GM18505 (cell line): Measurements from ENCODE around the gene MSX1.
"Not testable (repeated sequence)": the region's sequence is repeated elsewhere in the genome, so short reads cannot be mapped to it uniquely, and the experiment has no call there.

Experiments
- ATAC-seq: cut with Tn5 transposase; IDR thresholded peaks from one replicate; pipeline ENCODE4 v1.9.1; 2021; ENCODE audit not compliant: unreplicated experiment
- POLR2A ChIP-seq: IDR thresholded peaks from 4 replicates; pipeline ENCODE4 v1.6.1; 2011; ENCODE audit warnings: borderline replicate concordance; ENCODE audit not compliant: insufficient read depth, insufficient read length; ENCODE audit errors: extremely low read depth

Gene MSX1

DNA sequence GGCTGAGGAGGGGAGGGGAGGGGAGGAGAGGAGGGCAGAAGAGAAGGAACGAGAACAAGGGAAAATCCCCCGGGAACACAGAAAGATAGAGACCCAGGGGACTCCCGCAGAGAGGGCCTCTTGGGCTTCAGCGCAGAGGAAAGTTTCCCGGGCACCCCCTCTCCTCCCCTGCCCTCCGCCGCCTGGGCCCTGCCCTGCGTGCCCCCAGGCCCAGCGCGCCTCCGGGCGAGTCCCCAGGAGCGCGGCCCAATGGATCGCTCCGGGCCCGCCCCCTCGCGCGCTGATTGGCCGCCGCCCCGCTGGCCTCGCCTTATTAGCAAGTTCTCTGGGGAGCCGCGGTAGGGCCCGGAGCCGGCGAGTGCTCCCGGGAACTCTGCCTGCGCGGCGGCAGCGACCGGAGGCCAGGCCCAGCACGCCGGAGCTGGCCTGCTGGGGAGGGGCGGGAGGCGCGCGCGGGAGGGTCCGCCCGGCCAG is at the start of gene MSX1:
Gene MSX1, plus strand, starts transcription at position 341 of the 474 bp plus-strand sequence. CDS start 235 bp downstream, outside the sequence.
- ATAC-seq = peak; percentile 86
- no peak for TF ChIP-seq POLR2A

DNA sequence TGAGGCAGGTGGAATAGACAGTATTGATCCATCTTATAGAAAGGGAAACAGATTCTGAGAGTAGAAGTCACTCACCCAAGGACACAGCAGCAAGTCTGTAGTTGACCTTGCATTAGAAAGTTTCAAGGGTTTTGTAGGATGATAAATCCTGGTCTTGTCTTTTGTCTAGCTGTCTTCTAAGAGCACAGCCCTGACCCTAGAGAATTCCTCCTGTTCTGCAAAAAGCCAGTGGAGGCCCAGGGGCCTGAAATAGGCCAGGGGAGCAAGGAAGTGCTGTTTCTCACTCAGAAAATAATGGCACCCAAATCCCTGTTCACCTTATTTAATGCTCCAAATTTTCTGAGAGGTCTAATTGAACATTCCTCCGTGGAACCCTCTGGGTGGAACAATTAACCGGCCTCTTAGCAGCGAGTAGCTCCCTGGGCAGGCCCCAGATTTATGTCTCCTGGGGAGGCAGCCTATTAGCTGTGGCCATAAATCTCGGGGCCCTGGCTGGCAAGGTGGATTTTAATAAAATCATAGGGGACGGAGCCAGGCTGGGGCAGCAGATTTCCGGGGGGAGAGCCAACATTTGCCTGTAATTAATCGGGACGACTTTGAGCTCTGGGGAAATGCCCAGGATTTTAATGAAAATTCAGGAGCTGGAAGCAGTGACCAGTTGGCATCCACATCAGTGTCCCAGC is 49.2 kb upstream of the MSX1 start:
- ATAC-seq = no peak

DNA sequence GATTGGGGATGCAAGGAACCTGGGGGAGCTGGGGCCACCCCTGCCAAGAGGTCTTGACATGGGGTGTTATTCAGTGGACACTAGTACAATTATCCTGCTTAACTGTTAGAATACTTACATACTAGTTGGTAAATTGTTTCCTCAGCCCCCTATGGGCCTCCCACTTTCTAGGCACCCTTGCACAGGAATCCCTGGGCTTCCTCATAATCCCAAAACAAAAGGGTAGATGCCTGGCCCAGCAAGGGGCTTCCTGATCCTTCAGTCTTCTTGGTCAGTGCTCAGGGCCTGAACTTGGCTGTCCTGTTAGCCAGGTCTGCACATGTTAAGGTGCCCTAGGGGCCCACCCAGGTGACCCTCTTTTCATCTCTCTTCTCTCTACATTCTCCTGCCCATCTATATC is 48.7 kb upstream of the MSX1 start:
- ATAC-seq = no peak
- TF ChIP-seq POLR2A = no peak

More for the DNA sequence above, 49.2 kb upstream of the MSX1 start:
- no peak for TF ChIP-seq POLR2A

DNA sequence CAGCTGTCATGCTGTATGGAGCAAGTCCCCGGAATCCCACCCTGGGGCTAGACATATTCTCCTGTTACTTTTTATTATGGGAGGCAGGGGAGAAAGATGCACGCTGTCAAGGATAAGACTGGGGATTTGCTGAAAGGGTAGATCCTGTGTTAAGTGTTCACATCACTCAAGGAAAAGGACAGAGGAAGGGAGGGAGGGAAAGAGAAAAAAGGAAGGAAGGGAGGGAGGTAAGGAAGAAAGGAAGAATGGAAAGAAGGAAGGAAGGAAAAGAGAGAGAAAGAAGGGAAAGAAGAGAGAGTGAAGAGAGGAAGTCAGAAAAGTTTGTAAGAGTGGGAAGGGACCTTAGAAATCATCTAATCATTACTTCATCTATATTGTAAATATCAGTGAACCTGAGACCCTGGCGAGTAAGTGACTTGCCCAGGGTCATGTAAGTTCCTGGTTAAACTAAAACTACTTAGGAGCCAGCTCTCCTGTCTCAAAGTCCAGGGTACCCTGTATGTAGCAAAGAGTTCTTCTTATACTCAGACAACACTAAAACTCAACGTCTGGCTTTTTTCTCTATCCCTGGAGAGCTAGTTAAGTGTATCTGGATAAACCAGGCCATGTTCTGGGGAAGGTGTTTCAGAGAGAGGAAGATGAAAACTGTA is 47.2 kb upstream of the MSX1 start:
- no peak for TF ChIP-seq POLR2A
- no peak for ATAC-seq

DNA sequence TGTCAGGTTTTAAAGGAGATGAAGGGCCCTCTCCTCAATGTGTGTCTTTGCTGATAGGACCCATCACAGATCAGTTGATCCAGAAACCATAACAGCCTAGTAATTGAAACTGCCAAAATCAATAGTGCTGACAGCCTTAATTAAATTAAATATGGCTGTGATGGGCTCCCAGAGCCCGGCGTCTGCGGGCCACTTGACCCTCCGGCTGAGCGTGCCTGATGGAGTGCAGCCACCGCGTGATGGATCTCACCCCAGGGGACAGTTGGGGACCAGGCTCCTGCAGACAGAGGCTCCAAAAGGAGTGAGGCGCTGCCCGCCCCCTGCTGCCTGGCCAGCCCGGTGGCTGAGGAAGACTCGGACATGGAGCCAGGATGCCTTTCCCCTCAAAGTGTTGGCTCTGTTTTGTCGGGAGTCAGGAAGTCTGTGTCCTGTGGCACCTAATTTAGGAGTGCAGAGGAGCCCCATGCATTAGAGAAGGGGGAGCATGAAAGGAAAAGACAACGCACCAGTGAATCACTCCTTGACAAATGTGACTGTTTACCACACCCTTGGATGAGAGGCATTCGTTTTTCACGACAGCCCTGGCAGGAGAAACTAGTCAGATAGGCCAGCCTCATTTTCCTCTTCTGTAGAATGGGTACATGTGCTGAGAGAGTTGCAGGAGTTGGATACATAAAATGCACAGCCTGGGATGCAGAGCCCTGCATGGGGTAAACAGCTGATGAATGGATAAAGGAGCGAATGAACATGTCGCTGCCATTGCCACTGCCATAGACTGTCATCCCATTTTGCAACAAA is 40.9 kb upstream of the MSX1 start:
- ATAC-seq = no peak
- TF ChIP-seq POLR2A = no peak

DNA sequence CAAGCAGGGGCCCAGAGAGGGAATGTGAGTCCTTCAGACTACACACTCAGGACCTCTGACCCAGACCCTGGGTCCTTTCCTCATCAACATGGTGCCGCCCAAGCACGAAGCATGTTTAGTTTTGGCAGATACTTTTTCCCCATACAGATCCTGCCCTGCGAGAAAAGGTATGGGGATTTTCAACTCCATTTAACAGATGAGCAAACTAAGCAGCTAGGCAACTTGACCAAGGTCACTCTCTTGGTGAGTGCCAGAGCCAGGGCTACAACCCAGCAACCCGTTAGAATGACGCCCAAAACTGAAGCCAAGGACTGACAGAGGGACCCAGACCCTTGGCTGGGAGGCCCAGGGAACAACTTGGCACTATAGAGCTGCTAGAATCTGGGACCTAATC is 40.3 kb upstream of the MSX1 start:
- no peak for TF ChIP-seq POLR2A
- ATAC-seq = no peak

DNA sequence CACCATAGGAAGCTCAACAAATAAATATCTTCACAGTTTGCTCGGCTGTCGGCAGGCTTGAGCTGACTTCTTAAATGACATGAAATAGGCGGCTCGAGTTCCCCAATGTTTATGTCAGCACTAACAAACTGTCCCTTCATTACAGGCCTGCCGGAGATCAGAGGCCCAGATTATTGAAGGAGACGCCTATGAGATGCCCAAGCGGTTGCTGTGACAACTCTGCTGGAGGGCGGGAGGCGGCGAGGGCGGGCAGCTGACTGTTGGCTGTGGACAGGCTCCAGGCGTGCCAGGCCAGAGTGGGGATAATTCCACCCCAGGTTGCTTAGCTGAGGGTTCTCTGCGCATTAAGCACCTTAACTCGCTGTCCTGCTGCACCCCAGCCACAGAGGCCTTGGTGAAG is 39.2 kb upstream of the MSX1 start:
- no peak for ATAC-seq
- TF ChIP-seq POLR2A = no peak

DNA sequence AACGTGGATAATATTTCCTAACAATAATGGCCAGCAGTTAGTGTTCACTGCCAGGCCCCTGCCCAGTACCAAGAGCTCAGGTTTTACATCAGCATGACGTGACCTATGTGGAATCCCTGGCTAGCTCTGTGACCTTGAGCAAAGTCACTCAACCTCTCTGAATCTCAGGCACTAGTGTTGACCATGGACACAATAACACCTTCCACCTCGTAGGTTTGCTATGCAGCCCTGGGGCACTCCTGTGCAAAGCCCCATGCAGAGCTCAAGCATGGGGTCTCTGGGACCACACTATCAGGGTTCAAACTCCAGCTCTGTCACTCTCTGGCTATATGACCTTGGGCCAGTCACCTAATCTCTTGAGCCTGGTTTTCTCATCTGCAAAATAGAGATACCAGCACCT is 38.7 kb upstream of the MSX1 start:
- ATAC-seq = no peak
- no peak for TF ChIP-seq POLR2A

DNA sequence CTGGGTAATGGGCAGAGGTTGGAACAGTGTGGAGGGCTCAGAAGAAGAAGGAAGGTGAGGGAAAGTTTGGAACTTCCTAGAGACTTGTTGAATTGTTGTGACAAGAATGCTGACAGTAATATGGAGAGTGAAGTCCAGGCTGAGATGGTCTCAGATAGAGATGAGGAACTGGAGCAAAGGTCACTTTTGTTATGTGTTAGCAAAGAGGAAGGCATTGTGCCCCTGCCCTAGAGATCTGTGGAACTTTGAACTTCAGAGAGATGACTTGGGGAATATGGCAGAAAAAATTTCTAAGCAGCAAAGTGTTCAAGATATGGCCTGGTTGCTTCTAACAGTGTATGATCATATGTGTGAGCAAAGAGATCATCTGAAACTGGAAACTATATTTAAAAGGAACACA is 37.9 kb upstream of the MSX1 start:
- ATAC-seq = no peak
- no peak for TF ChIP-seq POLR2A

DNA sequence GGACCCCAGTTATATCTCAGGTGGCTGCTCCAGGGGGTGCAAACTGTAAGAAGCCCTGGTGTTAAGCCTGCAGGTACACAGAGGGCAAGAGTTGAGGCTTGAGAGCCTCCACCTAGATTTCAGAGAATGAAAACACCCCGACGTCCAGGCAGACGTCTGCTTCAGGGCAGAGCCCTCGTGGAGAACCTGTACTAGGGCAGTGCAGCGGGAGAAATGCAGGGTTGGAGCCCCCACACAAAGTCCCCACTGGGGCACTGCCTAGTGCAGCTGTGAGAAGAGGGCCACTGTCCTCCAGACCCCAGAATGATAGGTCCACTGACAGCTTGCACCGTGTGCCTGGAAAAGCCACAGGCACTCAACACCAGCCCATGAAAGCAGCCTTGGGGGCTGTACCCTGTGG is 37.2 kb upstream of the MSX1 start:
- not testable (repeated sequence) for ATAC-seq

DNA sequence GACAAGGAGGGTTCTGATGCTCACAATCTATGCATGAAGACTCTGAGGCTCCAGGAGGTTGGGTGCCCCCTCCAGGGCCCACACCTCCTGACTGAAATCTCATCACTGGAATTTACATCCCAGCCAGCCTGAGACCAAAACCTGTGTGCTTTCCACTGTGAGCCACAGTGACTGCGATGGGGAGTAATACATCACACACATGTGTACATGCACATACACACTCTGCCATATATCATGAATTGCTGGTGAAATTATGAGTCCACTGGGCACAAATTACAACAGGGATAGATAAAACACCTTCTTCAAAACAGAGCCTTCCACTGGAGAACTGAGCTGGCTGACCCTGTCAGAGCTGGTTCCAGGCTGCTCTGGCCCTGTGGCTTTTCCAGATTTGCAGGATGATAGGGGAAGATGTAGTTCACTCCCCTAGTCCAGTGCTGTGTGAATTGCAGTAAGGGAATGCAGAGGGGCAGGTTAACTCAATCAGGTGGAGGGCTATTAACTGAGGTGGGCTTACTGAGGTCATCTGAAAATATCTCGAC is 35.8 kb upstream of the MSX1 start:
- no peak for ATAC-seq
- no peak for TF ChIP-seq POLR2A

DNA sequence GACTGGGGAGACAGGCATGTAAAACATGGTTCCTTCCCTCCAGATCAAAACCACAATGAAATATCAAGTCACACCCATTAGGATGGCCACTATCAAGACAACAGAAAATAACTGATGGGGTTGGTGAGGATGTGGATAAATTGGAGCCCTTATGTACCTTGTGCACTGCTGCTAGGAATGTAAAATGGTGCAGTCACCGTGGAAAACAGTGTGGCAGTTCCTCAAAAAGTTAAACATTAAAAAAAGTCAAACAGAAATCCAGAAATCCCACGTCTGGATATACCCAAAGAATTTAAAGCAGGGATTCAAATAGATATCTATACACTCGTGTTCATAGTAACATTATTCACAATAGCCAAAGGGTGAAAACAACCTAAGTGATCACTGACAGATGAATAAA is 35.2 kb upstream of the MSX1 start:
- no peak for ATAC-seq
- no peak for TF ChIP-seq POLR2A

DNA sequence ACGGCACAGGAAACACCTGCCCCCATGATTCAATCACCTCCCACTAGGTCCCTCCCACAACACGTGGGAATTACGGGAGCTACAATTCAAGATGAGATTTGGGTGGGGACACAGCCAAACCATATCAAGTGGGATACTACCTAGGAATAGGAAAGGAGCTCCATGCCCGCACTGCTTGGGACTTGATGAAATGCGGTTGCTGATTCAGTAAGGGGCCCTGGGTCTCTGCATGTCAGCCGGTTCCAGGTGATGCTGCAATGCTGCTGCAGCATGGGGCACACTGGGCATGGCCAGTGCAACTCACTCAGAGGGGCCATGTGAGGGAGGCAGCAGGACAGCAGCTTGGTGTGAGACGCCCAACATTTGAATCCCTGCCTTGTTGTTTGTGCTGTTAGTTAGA is 34.0 kb upstream of the MSX1 start:
- no peak for TF ChIP-seq POLR2A
- no peak for ATAC-seq

DNA sequence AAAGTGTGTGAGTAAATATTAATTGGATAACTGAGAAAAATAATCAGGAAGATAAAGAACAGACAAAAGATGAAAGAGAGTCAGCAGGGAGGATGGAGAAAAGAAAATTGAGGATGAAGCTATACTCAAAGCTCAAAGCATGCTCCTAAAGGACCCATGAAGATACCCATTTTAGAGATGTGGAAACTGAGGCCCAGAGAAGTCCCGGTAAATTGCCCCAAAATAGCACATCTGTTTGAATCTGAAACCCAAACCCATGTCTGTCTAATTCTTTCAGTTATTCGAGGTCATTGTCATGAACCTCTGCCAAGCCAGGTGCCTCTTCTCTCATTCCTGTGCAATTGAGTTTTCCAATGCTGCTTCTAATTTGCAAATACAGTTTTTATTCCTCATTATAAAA is 29.6 kb upstream of the MSX1 start:
- no peak for TF ChIP-seq POLR2A
- ATAC-seq = no peak

DNA sequence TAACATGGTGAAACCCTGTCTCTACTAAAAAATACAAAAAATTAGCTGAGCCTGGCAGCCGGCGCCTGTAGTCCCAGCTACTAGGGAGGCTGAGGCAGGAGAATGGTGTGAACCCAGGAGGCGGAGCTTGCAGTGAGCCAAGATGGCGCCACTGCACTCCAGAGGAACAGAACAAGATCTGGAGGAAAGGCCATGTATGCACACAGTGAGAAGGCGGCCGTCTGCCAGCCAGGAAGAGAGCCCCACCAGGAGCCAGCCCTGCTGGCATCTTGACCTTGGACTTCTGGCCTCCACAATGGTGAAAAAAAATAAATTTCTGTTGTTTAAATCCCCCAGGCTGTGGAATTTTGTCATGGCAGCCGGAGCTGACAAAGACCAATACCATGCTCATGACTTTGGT is 28.2 kb upstream of the MSX1 start:
- no peak for TF ChIP-seq POLR2A
- ATAC-seq = no peak
